ENCODE measurements around the gene CILP2. TPM values are rescaled to one million over a fixed set of nuclear protein-coding genes. Genes with fewer than 3 reads are reported as not detected.

Gene CILP2
- total and polyA plus RNA-seq, 9 donors: 1.3 to 52.6 (median 7.0) TPM

- Histone ChIP-seq H3K9me3 (replicated peaks; ENCODE audit: control insufficient read depth, low read depth, low read length) (peaks cover 5% of the 10 kb centered on the region), H3K27me3 (ENCODE audit: control insufficient read depth, insufficient read depth, low read length) (peaks cover 13% of the 10 kb centered on the region), H3K4me1 (ENCODE audit: control insufficient read depth, insufficient read depth, low read length) (peaks cover 16% of the 10 kb centered on the region), H3K36me3 (ENCODE audit: control insufficient read depth, insufficient read depth, low read length) (no peaks in the 10 kb centered on the region), H3K27ac (ENCODE audit: low read length) (peak overlapping the region; percentile 51), H3K4me3 (ENCODE audit: low read length) (no peak overlapping the region)
- peak; percentile 73 for DNase-seq
- 27% methylated on average over 14 of the region's 14 CpGs for WGBS (ENCODE audit: insufficient coverage)
Measured at GRCh38 chr19:19551853-19552192, 13.8 kb downstream of the CILP2 start.

GRCh38 chr19:19552798-19553197, 14.7 kb downstream of the CILP2 start:
- no peak overlapping the region for H3K27ac ChIP-seq (ENCODE audit: low read length)
- peaks cover 13% of the 10 kb centered on the region for H3K27me3 ChIP-seq (ENCODE audit: control insufficient read depth, insufficient read depth, low read length)
- 32% methylated on average over 6 of the region's 6 CpGs for whole genome bisulfite sequencing (ENCODE audit: insufficient coverage)
- peak; percentile 55 for DNase-seq
- H3K36me3 ChIP-seq (ENCODE audit: control insufficient read depth, insufficient read depth, low read length): no peaks in the 10 kb centered on the region
- H3K9me3 ChIP-seq (replicated peaks; ENCODE audit: control insufficient read depth, low read depth, low read length): peaks cover 5% of the 10 kb centered on the region
- H3K4me1 ChIP-seq (ENCODE audit: control insufficient read depth, insufficient read depth, low read length): peaks cover 16% of the 10 kb centered on the region
- H3K4me3 ChIP-seq (ENCODE audit: low read length): no peak overlapping the region

DNA sequence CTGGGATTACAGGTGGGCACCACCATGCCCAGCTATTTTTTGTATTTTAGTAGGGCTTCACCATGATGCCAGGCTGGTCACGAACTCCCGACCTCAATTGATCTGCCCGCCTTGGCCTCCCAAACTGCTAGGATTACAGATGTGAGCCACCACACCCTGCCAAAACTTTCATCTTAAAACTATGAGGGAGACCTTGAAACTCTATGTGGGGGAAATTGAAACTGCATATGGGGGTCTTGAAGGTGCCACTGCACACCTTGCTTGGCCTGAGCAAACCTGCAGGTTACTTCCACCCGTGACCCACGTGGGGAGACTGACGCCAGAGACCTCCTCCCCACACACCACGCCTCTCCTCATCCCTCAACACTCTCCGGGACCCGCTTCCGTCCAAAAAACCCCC, 15.6 kb downstream of the CILP2 start:
- 93% methylated on average over 3 of the region's 10 CpGs for WGBS (ENCODE audit: insufficient coverage)
- H3K27ac ChIP-seq (ENCODE audit: low read length): no peak overlapping the region
- H3K36me3 ChIP-seq (ENCODE audit: control insufficient read depth, insufficient read depth, low read length): no peaks in the 10 kb centered on the region
- H3K4me3 ChIP-seq (ENCODE audit: low read length): no peak overlapping the region
- H3K4me1 ChIP-seq (ENCODE audit: control insufficient read depth, insufficient read depth, low read length): peaks cover 16% of the 10 kb centered on the region
- no peak for DNase-seq
- peaks cover 5% of the 10 kb centered on the region for H3K9me3 ChIP-seq (replicated peaks; ENCODE audit: control insufficient read depth, low read depth, low read length)
- peaks cover 9% of the 10 kb centered on the region for H3K27me3 ChIP-seq (ENCODE audit: control insufficient read depth, insufficient read depth, low read length)

- H3K9me3 ChIP-seq (replicated peaks; ENCODE audit: control insufficient read depth, low read depth, low read length): peaks cover 5% of the 10 kb centered on the region
- no peak overlapping the region for H3K4me3 ChIP-seq (ENCODE audit: low read length)
- H3K27ac ChIP-seq (ENCODE audit: low read length): no peak overlapping the region
- no peaks in the 10 kb centered on the region for H3K36me3 ChIP-seq (ENCODE audit: control insufficient read depth, insufficient read depth, low read length)
- WGBS (ENCODE audit: insufficient coverage): 68% methylated on average over 25 of the region's 34 CpGs
- DNase-seq: peak; percentile 39
- peaks cover 16% of the 10 kb centered on the region for H3K4me1 ChIP-seq (ENCODE audit: control insufficient read depth, insufficient read depth, low read length)
- H3K27me3 ChIP-seq (ENCODE audit: control insufficient read depth, insufficient read depth, low read length): peaks cover 3% of the 10 kb centered on the region
Measured at GRCh38 chr19:19554074-19555023, 16.3 kb downstream of the CILP2 start.

GRCh38 chr19:19558055-19558454, 20.0 kb downstream of the CILP2 start:
- H3K27ac ChIP-seq (ENCODE audit: low read length): no peak overlapping the region
- H3K9me3 ChIP-seq (replicated peaks; ENCODE audit: control insufficient read depth, low read depth, low read length): no peaks in the 10 kb centered on the region
- H3K4me1 ChIP-seq (ENCODE audit: control insufficient read depth, insufficient read depth, low read length): no peaks in the 10 kb centered on the region
- H3K4me3 ChIP-seq (ENCODE audit: low read length): no peak overlapping the region
- 67% methylated on average over 14 of the region's 15 CpGs for WGBS (ENCODE audit: insufficient coverage)
- no peaks in the 10 kb centered on the region for H3K36me3 ChIP-seq (ENCODE audit: control insufficient read depth, insufficient read depth, low read length)
- H3K27me3 ChIP-seq (ENCODE audit: control insufficient read depth, insufficient read depth, low read length): no peaks in the 10 kb centered on the region
- no peak for DNase-seq

DNA sequence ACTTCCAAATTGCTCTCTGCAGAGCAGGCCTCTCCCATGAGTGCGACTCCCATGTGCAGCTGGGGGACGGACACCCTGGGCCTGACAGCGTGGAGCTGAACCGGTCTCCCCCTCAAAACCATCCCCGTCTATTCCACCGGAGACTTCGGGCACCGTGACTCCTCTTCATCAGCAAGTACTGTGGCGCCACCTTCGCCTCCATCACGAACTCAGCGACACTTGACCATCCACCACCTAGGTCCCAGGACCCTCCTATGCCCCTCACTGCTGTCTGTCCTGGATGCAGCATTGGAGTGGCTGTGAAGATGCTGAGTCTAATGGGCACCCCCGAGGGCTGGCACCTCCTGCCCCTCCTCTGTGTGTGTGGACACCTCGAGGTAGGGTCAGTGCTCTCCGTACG, 20.6 kb downstream of the CILP2 start:
- no peaks in the 10 kb centered on the region for H3K27me3 ChIP-seq (ENCODE audit: control insufficient read depth, insufficient read depth, low read length)
- no peak overlapping the region for H3K4me3 ChIP-seq (ENCODE audit: low read length)
- no peak overlapping the region for H3K27ac ChIP-seq (ENCODE audit: low read length)
- no peaks in the 10 kb centered on the region for H3K9me3 ChIP-seq (replicated peaks; ENCODE audit: control insufficient read depth, low read depth, low read length)
- no peaks in the 10 kb centered on the region for H3K36me3 ChIP-seq (ENCODE audit: control insufficient read depth, insufficient read depth, low read length)
- H3K4me1 ChIP-seq (ENCODE audit: control insufficient read depth, insufficient read depth, low read length): no peaks in the 10 kb centered on the region
- DNase-seq: no peak
- WGBS (ENCODE audit: insufficient coverage): 90% methylated on average over 16 of the region's 16 CpGs

DNA sequence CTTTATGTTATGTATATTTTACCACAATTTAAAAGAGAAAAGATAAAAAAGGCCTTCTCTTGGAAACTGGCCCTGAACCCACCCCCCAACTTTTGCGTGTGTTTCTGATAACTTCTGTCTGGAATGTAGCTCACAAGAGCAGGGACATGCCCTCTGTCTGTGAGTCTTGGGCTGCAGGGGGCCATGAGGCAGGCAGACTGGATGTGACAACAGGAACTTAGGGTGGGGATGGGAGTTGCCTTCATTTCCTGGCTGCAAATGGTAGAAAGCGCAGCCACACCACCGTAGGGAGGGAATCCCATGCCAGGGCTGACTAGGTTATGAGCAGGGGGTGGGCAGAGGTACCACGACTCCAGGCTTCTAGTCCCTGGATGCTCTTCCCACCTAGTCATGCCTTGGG, 21.9 kb downstream of the CILP2 start:
- no CpG with 5 or more reads among the region's 4 CpGs for WGBS (ENCODE audit: insufficient coverage)
- no peaks in the 10 kb centered on the region for H3K9me3 ChIP-seq (replicated peaks; ENCODE audit: control insufficient read depth, low read depth, low read length)
- H3K27me3 ChIP-seq (ENCODE audit: control insufficient read depth, insufficient read depth, low read length): no peaks in the 10 kb centered on the region
- no peaks in the 10 kb centered on the region for H3K36me3 ChIP-seq (ENCODE audit: control insufficient read depth, insufficient read depth, low read length)
- H3K27ac ChIP-seq (ENCODE audit: low read length): no peak overlapping the region
- no peaks in the 10 kb centered on the region for H3K4me1 ChIP-seq (ENCODE audit: control insufficient read depth, insufficient read depth, low read length)
- DNase-seq: no peak
- H3K4me3 ChIP-seq (ENCODE audit: low read length): no peak overlapping the region

DNA sequence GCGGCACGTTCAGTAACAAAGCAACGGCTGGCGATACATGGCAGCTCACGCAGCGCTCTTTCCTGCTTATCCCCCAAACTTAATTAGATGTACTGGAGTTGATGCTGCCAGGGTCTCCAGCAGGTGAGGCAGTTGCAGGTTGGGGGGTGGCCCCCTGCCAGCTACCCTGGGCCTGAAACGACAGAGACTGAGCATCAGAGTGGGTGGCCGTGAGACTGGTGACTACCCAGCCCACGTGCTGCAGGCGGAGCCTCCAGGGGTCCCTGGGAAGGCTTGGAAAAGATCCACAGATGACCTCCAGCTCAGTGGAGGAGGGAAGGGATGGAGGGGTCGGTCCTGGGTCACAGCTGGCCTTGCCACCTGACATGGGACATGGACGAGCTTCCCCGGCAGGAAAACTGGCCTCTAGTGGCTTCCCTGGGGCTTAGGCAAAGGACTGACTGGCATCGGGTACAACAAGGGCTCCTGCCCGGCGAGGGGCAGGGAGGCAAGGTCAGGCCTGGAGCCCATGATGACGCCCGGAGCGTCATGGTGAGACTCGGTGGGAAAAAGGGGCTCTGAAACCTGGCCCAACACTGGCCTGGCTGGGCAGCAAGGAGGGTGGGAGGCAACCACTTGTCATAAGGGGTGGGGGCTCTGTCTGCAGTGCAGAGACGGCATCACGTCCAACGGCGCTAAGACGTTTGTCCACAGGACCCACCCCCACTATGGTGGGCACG, 24.0 kb downstream of the CILP2 start:
- Histone ChIP-seq H3K36me3 (ENCODE audit: control insufficient read depth, insufficient read depth, low read length) (no peaks in the 10 kb centered on the region), H3K27ac (ENCODE audit: low read length) (no peak overlapping the region), H3K27me3 (ENCODE audit: control insufficient read depth, insufficient read depth, low read length) (no peaks in the 10 kb centered on the region), H3K9me3 (replicated peaks; ENCODE audit: control insufficient read depth, low read depth, low read length) (no peaks in the 10 kb centered on the region), H3K4me1 (ENCODE audit: control insufficient read depth, insufficient read depth, low read length) (no peaks in the 10 kb centered on the region), H3K4me3 (ENCODE audit: low read length) (no peak overlapping the region)
- WGBS (ENCODE audit: insufficient coverage): 69% methylated on average over 19 of the region's 26 CpGs
- no peak for DNase-seq

DNA sequence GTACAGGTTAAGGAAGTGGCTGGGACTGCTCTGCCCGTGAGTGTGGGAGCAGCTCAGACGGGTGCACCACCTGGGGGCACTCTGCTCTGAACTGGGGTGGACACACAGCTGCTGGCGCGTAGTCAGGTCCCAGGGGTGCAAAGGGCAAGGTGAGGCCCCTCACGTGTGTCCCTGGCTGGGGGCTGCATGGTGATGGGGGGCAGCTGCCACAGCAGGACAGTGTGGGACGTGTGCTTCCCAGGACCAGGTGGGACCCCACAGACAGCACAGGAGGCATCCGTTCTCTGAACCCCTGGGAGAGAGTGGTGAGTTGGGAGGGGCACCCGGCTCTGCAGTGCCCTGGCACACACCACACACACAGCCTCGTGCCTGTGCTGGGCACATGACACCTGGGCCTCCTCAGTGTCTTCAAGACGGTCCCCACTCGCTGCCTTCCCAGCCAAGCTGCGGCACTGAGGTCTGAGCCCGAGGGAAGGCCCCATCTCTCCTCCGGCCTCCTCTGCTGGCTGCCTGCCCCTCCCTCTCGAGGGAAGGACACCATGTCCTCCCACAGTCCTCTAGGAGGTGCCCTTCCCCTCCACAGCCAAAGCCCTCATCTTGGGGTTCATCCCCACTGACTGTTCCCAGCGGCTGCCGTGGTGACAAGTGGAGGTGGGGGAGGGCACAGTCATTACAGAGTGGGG, 24.7 kb downstream of the CILP2 start:
- WGBS (ENCODE audit: insufficient coverage): 60% methylated on average over 10 of the region's 17 CpGs

GRCh38 chr19:19563348-19563848, 25.3 kb downstream of the CILP2 start:
- no peak for DNase-seq
- Histone ChIP-seq H3K27ac (ENCODE audit: low read length) (no peak overlapping the region), H3K27me3 (ENCODE audit: control insufficient read depth, insufficient read depth, low read length) (no peaks in the 10 kb centered on the region), H3K36me3 (ENCODE audit: control insufficient read depth, insufficient read depth, low read length) (no peaks in the 10 kb centered on the region), H3K9me3 (replicated peaks; ENCODE audit: control insufficient read depth, low read depth, low read length) (no peaks in the 10 kb centered on the region), H3K4me3 (ENCODE audit: low read length) (no peak overlapping the region), H3K4me1 (ENCODE audit: control insufficient read depth, insufficient read depth, low read length) (no peaks in the 10 kb centered on the region)
- 93% methylated on average over 13 of the region's 17 CpGs for WGBS (ENCODE audit: insufficient coverage)

More for the DNA sequence above, 24.7 kb downstream of the CILP2 start:
- no peaks in the 10 kb centered on the region for H3K4me1 ChIP-seq (ENCODE audit: control insufficient read depth, insufficient read depth, low read length)
- no peaks in the 10 kb centered on the region for H3K36me3 ChIP-seq (ENCODE audit: control insufficient read depth, insufficient read depth, low read length)
- H3K4me3 ChIP-seq (ENCODE audit: low read length): no peak overlapping the region
- no peak overlapping the region for H3K27ac ChIP-seq (ENCODE audit: low read length)
- H3K9me3 ChIP-seq (replicated peaks; ENCODE audit: control insufficient read depth, low read depth, low read length): no peaks in the 10 kb centered on the region
- no peak for DNase-seq
- H3K27me3 ChIP-seq (ENCODE audit: control insufficient read depth, insufficient read depth, low read length): no peaks in the 10 kb centered on the region
